CD4-positive, CD25-positive, alpha-beta regulatory T cell (primary cell): ENCODE measurements around the gene FAM120A. TPM values are rescaled to one million over a fixed set of nuclear protein-coding genes. Genes with fewer than 3 reads are reported as not detected.

Source experiments
- ATAC-seq, 2 donors: fragments of 150-1000 bp; cut with Tn5 transposase; one replicate each; pipeline ENCODE4 v1.10.0; 2021; ENCODE audit warnings: low read depth in 2 of 2, moderate number of reproducible peaks in 2 of 2, moderate library complexity in 1 of 2
- DNase-seq, 3 donors: peaks; one replicate each; pipeline versions ENCODE4 v3.0.0 to v3.0.0-alpha.2; 2012 to 2022; ENCODE audit warnings: mixed read lengths in 1 of 3
- H3K27ac ChIP-seq: one replicate; pipeline ENCODE4 v1.7.0; 2013; ENCODE audit warnings: mild to moderate bottlenecking, low read length; ENCODE audit not compliant: insufficient read depth, poor library complexity, severe bottlenecking
- H3K27me3 ChIP-seq: one replicate; pipeline ENCODE4 v1.7.0; 2013; ENCODE audit warnings: low read length; ENCODE audit not compliant: control insufficient read depth, insufficient read depth
- H3K36me3 ChIP-seq: one replicate; pipeline ENCODE4 v1.7.0; 2013; ENCODE audit warnings: mild to moderate bottlenecking, low read length, moderate library complexity; ENCODE audit not compliant: control insufficient read depth, insufficient read depth
- H3K4me1 ChIP-seq: 2 replicates; pipeline ENCODE4 v1.7.0; 2013; ENCODE audit warnings: mild to moderate bottlenecking, low read length; ENCODE audit not compliant: insufficient read depth, control insufficient read depth, poor library complexity, severe bottlenecking
- H3K4me3 ChIP-seq: one replicate; pipeline ENCODE4 v1.7.0; 2013; ENCODE audit warnings: low read depth, mild to moderate bottlenecking, low read length, moderate library complexity
- H3K9me3 ChIP-seq, 2 experiments: 1 replicate in 1 of 2; 2 replicates in 1 of 2; pipeline ENCODE4 v1.7.0; 2013; ENCODE audit warnings: low read length in 2 of 2, mild to moderate bottlenecking in 1 of 2, moderate library complexity in 1 of 2; ENCODE audit not compliant: control insufficient read depth in 2 of 2
- H3K27ac Mint-ChIP-seq, 3 donors: one replicate each; pipeline ENCODE4 v1.8.0; 2020 to 2022; ENCODE audit warnings: mild to moderate bottlenecking in 3 of 3, mixed read lengths in 3 of 3, moderate library complexity in 2 of 3
- H3K27me3 Mint-ChIP-seq: one replicate; pipeline ENCODE4 v1.8.0; 2022; ENCODE audit warnings: mild to moderate bottlenecking, mixed read lengths
- H3K36me3 Mint-ChIP-seq: one replicate; pipeline ENCODE4 v1.8.0; 2020; ENCODE audit warnings: mixed read lengths
- H3K4me1 Mint-ChIP-seq, 4 donors: one replicate each; pipeline ENCODE4 v1.8.0; 2020 to 2022; ENCODE audit warnings: mixed read lengths in 4 of 4, mild to moderate bottlenecking in 1 of 4
- H3K4me3 Mint-ChIP-seq, 4 donors: one replicate each; pipeline ENCODE4 v1.8.0; 2020 to 2022; ENCODE audit warnings: mild to moderate bottlenecking in 4 of 4, mixed read lengths in 4 of 4, moderate library complexity in 3 of 4
- H3K9me3 Mint-ChIP-seq, 7 donors: one replicate each; pipeline ENCODE4 v1.8.0; 2020 to 2022; ENCODE audit warnings: mixed read lengths in 7 of 7, mild to moderate bottlenecking in 3 of 7, moderate library complexity in 2 of 7
- polyA plus RNA-seq, 4 donors: library from polyadenylated mRNA; unstranded; fragments of 300-500 nt; fragmentation: Illumina TruSeq; gene quantifications; one replicate each; pipeline ENCODE4 v1.2.3, GENCODE V29; 2021
- total RNA-seq: library from RNA; stranded (reverse); gene quantifications from one replicate; pipeline ENCODE4 v1.2.3, GENCODE V29; 2022

FAM120A gene
- total and polyA plus RNA-seq, 5 donors from 2014 or later: 11.3 to 95.7 (median 12.9) TPM

DNA sequence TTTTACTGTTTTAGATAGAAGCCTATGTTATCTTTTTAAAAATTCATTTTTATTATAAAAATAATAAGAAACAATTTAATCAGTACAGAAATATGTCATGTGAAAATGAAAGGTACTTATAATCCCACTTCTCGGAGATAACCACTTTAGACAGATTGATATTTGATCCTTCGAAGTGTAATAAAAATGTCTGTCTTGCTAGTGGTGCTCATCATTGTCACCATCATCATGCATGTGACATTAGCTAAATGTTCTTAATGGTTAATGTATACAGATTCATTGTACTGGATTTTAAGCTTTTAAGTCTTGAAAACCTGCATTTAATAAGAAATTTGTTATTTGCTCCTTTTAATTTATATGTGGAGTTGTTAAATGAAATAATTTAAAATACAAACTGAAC lies 32.0 kb downstream of the FAM120A start:
- Histone ChIP-seq H3K4me3 (no peak overlapping the region), H3K27ac (no peak overlapping the region), H3K27me3 (no peaks in the 10 kb centered on the region), H3K4me1 (no peaks in the 10 kb centered on the region), H3K9me3 (no peaks in the 10 kb centered on the region), H3K36me3 (peaks cover 35% of the 10 kb centered on the region)
- Mint-ChIP-seq H3K36me3 (peaks cover 52% of the 10 kb centered on the region), H3K9me3 (no peaks in the 10 kb centered on the region), H3K27ac (no peak overlapping the region), H3K27me3 (no peaks in the 10 kb centered on the region), H3K4me1 (peaks cover 25 to 47% (median 37%) of the 10 kb centered on the region in 4 donors), H3K4me3 (no peak overlapping the region)
- DNase-seq (no peak), ATAC-seq (no peak)

- H3K27ac Mint-ChIP-seq: peak overlapping the region in 2 of 3 donors; percentile 36 to 72
These were observed 34.8 kb downstream of the FAM120A start for GRCh38 chr9:93486268-93486667.

DNA sequence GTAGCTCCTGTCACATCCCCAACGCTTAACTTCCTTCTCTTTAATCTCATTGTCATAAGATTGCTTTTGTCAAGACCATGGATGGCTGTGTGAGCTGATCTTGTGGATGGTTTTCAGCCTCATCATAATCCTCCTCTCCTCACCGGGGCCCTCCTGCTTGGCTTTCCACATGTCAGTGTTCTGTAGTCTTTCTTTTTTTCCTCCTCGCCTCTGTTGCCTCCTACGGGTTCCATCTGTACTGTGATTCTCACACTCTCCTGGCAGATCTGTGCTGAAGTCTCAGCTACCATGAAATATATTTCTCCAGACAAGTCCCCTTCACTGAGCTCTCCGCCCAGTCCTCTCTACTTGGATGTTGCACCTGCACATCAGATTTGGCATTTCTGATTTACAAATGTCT lies 36.8 kb downstream of the FAM120A start:
- DNase-seq (no peak), ATAC-seq (no peak)
- Mint-ChIP-seq H3K36me3 (peaks cover 33% of the 10 kb centered on the region), H3K9me3 (no peaks in the 10 kb centered on the region), H3K27ac (peak overlapping the region in 2 of 3 donors; percentile 0 to 60), H3K4me3 (no peak overlapping the region), H3K4me1 (peaks cover 29 to 58% (median 42%) of the 10 kb centered on the region in 4 donors), H3K27me3 (no peaks in the 10 kb centered on the region)
- Histone ChIP-seq H3K4me3 (no peak overlapping the region), H3K9me3 (no peaks in the 10 kb centered on the region), H3K27me3 (no peaks in the 10 kb centered on the region), H3K4me1 (no peaks in the 10 kb centered on the region), H3K27ac (no peak overlapping the region), H3K36me3 (peaks cover 38% of the 10 kb centered on the region)

More at GRCh38 chr9:93486268-93486667, 34.8 kb downstream of the FAM120A start:
- Mint-ChIP-seq H3K27me3 (no peaks in the 10 kb centered on the region), H3K4me3 (no peak overlapping the region), H3K4me1 (peaks cover 26 to 60% (median 40%) of the 10 kb centered on the region in 4 donors), H3K36me3 (peaks cover 45% of the 10 kb centered on the region), H3K9me3 (no peaks in the 10 kb centered on the region)
- Histone ChIP-seq H3K4me1 (no peaks in the 10 kb centered on the region), H3K9me3 (no peaks in the 10 kb centered on the region), H3K27ac (no peak overlapping the region), H3K27me3 (no peaks in the 10 kb centered on the region), H3K36me3 (peaks cover 35% of the 10 kb centered on the region), H3K4me3 (no peak overlapping the region)
- ATAC-seq (no peak), DNase-seq (no peak)

GRCh38 chr9:93491593-93492232 lies 40.2 kb downstream of the FAM120A start:
- H3K9me3 ChIP-seq: no peaks in the 10 kb centered on the region
- H3K4me1 ChIP-seq: no peaks in the 10 kb centered on the region
- no peaks in the 10 kb centered on the region for H3K27me3 ChIP-seq
- H3K36me3 ChIP-seq: peaks cover 42% of the 10 kb centered on the region
- H3K27ac ChIP-seq: no peak overlapping the region
- Mint-ChIP-seq H3K27me3 (no peaks in the 10 kb centered on the region), H3K27ac (peak overlapping the region in 1 of 3 donors; percentile 26), H3K4me1 (peaks cover 17 to 57% (median 35%) of the 10 kb centered on the region in 4 donors), H3K9me3 (no peaks in the 10 kb centered on the region), H3K4me3 (no peak overlapping the region), H3K36me3 (peaks cover 35% of the 10 kb centered on the region)
- ATAC-seq (no peak), DNase-seq (no peak)
- H3K4me3 ChIP-seq: no peak overlapping the region

DNA sequence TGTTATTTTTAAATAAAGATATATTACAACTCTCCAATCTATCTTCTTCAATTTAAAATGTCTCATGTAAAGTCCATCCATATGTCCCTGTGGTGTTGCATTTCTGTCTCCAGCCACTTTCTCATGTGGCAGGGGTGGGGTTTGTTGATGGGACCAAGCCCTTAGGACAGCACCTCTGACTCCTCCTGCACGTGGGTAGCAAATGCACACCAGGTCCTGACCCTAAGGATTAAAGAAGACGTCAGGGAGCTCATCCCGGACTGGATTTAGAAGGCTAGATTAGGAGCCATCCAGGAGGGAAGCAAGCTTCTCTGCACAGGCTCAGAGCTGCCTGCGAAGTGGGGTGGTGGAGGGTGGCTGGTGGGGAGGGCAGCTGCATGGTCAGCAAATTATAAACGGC lies 40.8 kb downstream of the FAM120A start:
- no peaks in the 10 kb centered on the region for H3K9me3 ChIP-seq
- Mint-ChIP-seq H3K27ac (peak overlapping the region in 1 of 3 donors; percentile 81), H3K36me3 (peaks cover 36% of the 10 kb centered on the region), H3K27me3 (no peaks in the 10 kb centered on the region), H3K4me3 (no peak overlapping the region), H3K4me1 (peaks cover 17 to 54% (median 33%) of the 10 kb centered on the region in 4 donors), H3K9me3 (no peaks in the 10 kb centered on the region)
- H3K36me3 ChIP-seq: peaks cover 48% of the 10 kb centered on the region
- H3K27me3 ChIP-seq: no peaks in the 10 kb centered on the region
- no peak for ATAC-seq
- H3K4me3 ChIP-seq: no peak overlapping the region
- no peak overlapping the region for H3K27ac ChIP-seq
- no peaks in the 10 kb centered on the region for H3K4me1 ChIP-seq
- no peak for DNase-seq

DNA sequence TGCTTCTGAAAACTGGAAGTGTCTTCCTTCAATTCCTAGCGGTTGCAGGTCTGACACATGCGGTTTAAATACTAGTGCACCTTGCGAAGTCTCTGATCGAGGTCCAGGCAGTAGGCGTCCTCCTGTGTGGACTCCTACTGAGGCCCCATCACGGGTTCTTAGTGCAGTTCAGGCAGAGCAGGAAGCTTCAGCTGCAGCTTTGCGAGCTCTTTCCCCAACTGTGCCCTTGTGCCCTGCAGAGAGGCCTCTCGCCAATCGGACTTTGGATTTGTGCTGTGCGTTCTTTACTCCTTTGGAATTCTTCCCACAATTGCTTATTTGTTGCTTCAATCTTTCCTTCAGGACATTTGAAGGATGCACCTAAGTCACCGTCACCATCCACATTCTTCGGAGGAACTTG lies 42.5 kb downstream of the FAM120A start:
- peaks cover 35% of the 10 kb centered on the region for H3K36me3 Mint-ChIP-seq
- ATAC-seq: no peak

GRCh38 chr9:93496285-93496684 lies 44.8 kb downstream of the FAM120A start:
- peaks cover 62% of the 10 kb centered on the region for H3K36me3 ChIP-seq
- Mint-ChIP-seq H3K4me3 (peak overlapping the region in 1 of 4 donors; percentile 38), H3K27ac (peak overlapping the region in 2 of 3 donors; percentile 27 to 50), H3K36me3 (peaks cover 50% of the 10 kb centered on the region), H3K9me3 (no peaks in the 10 kb centered on the region), H3K4me1 (peaks cover 20 to 44% (median 28%) of the 10 kb centered on the region in 4 donors), H3K27me3 (no peaks in the 10 kb centered on the region)
- no peak for DNase-seq
- H3K9me3 ChIP-seq: no peaks in the 10 kb centered on the region
- H3K27me3 ChIP-seq: no peaks in the 10 kb centered on the region
- H3K27ac ChIP-seq: no peak overlapping the region
- H3K4me1 ChIP-seq: peaks cover 14% of the 10 kb centered on the region
- H3K4me3 ChIP-seq: no peak overlapping the region
- no peak for ATAC-seq

More for the DNA sequence above, 42.5 kb downstream of the FAM120A start:
- Mint-ChIP-seq H3K4me1 (peaks cover 14 to 43% (median 25%) of the 10 kb centered on the region in 4 donors), H3K4me3 (no peak overlapping the region), H3K27ac (no peak overlapping the region), H3K9me3 (no peaks in the 10 kb centered on the region), H3K27me3 (no peaks in the 10 kb centered on the region)
- H3K36me3 ChIP-seq: peaks cover 55% of the 10 kb centered on the region
- no peaks in the 10 kb centered on the region for H3K4me1 ChIP-seq
- no peaks in the 10 kb centered on the region for H3K9me3 ChIP-seq
- DNase-seq: no peak
- H3K4me3 ChIP-seq: no peak overlapping the region
- H3K27me3 ChIP-seq: no peaks in the 10 kb centered on the region
- no peak overlapping the region for H3K27ac ChIP-seq
